Activated CD8-positive, alpha-beta memory T cell treated with anti-CD3 and anti-CD28 coated beads for 36 hours (primary cell): ENCODE measurements around the gene L2HGDH. TPM values are rescaled to one million over a fixed set of nuclear protein-coding genes. Genes with fewer than 3 reads are reported as not detected.

Experiments used
- CTCF ChIA-PET: fragments of 350-600 bp; sonication (Branson Sonifier 250); formaldehyde crosslinking; loops from one replicate; lab custom pipeline; 2021; ENCODE audit warnings: antibody characterized with exemption; lab: Charles Lee
- POLR2A ChIA-PET: fragments of 350-600 bp; sonication (Branson Sonifier 250); formaldehyde crosslinking; loops from one replicate; lab custom pipeline; 2021; ENCODE audit warnings: antibody characterized with exemption; lab: Charles Lee
- total RNA-seq, 2 experiments: library from RNA; stranded (reverse); gene quantifications; one replicate each; pipeline ENCODE4 v1.2.3, GENCODE V29; 2021

Gene L2HGDH
- total RNA-seq, 2 experiments from 2014 or later = 20.9 to 21.0 TPM

DNA sequence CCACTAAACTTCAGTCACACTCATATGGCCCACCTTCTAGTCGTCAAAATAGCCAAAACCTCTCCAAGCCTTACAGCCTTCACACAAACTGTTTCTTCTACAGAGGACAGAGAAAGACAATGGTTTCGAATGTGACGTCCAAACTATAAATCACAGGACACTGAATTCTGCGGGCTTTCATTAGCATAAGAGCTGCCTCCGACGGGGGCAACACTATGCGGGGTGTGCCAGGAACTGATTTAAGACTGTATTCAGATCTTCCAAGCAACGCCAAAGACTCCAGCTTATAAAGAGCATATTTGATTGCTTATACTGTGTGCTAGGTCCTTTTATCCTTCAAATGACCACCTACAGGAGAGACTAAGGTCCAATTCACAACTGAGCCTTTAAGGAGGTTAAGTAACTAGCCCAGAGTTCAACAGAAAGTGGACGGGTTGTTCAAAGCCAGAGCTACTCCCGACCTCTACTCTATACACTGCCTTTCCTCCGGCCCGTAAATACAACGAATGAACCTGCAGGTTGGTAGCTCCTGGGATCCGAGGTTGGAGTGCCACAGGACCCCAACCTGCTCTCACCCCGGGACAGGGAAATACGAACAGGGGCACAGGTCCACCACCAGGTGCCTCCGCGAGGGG, 575 bp downstream of the L2HGDH start:
- POLR2A ChIA-PET = interaction anchor here (0.6 to 1.7 kb wide), 4 partner anchors 9 to 629 kb away, joined by 4 to 12 read pairs (median 8); partner anchors contain the start of gene SOS2
- CTCF ChIA-PET = interaction anchor here (0.6 to 2.8 kb wide), 4 partner anchors 10 to 543 kb away, joined by 3 to 12 read pairs (median 4); partner anchors contain the start of gene KLHDC2

DNA sequence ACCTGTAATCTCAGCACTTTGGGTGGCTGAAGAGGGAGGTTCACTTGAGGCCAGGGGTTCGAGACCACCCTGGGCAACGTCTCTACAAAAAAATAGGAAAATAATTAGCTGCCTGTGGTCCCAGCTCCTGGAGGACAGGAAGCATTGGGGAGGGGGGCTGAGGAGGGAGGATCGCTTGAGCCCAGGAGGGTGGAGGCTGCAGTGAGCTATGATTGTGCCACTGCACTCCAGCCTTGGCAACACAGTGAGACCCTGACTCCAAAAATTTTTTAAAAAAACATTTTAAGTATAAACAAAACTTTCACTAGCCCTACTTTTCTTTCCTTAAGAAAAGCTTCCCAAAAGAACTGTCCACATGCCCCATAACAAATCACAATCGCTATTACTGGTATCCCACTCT, 1.6 kb downstream of the L2HGDH start:
- CTCF ChIA-PET = interaction anchor here (1.2 to 2.8 kb wide), 2 partner anchors 11 to 542 kb away, joined by 3 to 12 read pairs; partner anchors contain the start of gene KLHDC2

DNA sequence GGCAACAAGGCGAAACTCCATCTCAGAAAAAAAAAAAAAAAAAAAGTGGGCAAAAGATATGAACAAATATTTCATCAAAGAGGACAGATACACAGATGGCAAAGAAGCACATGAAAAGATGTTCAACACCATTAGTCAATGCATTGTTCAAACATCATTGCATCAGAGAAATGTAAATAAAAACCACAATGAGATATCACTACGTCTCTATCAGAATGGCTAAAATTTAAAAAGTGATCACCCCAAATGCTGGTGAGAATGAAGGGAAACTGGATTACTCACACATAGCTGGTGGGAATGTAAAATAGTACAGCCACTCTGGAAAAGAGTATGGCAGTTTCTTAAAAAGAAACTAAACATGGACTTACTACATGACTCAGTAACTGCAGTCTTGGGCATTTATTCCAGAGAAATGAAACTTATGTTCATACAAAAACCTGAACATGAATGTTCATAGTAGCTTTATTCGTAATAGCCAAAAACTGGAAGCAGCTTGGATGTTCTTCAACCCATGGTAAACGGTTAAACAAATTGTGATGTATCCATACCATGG, 3.6 kb downstream of the L2HGDH start:
- POLR2A ChIA-PET = no interaction called here
- CTCF ChIA-PET = interaction anchor here (0.7 kb wide), 2 partner anchors 179 to 232 kb away, joined by 3 read pairs; no protein-coding TSS in a partner anchor

More for the DNA sequence above, 1.6 kb downstream of the L2HGDH start:
- POLR2A ChIA-PET = interaction anchor here (0.7 to 1.7 kb wide), 3 partner anchors 10 to 215 kb away, joined by 4 to 12 read pairs (median 4); partner anchors contain the start of gene SOS2

DNA sequence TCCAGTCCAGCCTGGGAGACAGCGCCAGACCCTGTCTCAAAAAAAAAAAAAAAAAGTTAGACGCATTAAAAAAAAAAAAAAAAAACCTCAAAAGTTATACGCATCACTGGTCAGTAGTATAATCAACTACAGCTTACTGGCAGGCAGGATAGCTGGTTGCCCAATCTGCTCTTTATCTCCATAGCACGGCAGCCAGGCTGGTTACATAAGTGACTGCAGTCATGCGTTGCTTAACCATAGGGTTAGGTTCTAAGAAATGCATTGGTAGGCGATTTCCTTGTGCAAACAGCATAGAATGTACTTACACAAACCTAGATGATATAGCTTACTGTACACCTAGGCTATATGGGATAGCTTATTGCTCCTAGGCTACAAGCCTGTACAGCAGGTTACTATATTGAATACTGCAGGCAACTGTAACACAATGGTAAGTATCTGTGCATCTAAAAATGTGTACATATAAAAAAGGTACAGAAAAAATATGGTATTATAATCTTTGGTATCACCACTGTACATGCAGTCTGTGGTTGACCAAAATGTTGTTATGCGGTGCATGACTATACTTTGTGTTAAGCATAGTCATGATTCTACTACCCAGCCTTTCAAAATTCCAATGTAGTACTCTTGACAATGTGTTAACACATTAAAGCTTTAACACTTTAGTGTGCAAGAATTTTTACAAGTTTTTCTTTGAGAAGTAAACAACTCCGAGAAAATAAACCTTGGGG, 8.1 kb downstream of the L2HGDH start:
- CTCF ChIA-PET = interaction anchor here (0.6 to 0.7 kb wide), 2 partner anchors 129 to 408 kb away, joined by 4 to 5 read pairs; no protein-coding TSS in a partner anchor
- POLR2A ChIA-PET = no interaction called here

GRCh38 chr14:50301914-50302313, 10.1 kb downstream of the L2HGDH start:
- CTCF ChIA-PET = interaction anchor here (0.6 kb wide), 1 partner anchor 544 kb away, joined by 3 read pairs; no protein-coding TSS in a partner anchor
- POLR2A ChIA-PET = no interaction called here

DNA sequence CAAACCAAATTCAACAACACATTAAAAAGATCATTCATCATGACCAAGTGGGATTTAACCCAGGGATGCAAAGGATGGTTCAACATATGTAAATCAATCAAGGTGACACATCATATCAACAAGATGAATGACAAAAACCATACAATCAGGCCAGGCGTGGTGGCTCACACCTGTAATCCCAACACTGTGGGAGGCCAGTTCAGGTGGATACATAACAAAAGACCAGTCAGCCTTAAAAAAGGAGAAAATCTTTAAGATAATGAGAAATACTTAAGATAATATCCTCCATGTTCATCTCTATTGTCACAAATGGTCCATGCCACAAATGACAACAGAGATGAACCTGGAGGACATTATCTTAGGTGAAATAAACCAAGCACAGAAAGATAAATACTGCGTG, 12.4 kb downstream of the L2HGDH start:
- POLR2A ChIA-PET = no interaction called here
- CTCF ChIA-PET = no interaction called here

- POLR2A ChIA-PET = no interaction called here
These were observed 21.7 kb downstream of the L2HGDH start for GRCh38 chr14:50290306-50290705.

DNA sequence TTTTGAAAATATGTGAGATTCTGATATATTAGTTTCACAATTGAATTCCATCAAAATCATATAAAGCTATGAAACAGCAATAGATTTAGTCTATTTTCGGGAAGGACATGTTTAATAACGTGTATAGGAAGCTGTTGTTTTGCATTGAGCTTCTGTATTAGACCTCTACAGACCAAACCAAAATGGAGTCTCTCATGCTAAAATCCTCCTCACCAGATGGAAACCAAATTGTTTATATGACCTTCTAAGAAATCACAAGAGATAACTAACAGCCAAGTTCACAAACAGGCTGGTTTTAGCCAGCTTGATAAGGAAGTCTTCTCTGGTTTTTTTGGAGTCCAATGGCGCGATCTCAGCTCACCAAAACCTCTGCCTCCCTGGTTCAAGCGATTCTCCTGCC, 23.9 kb downstream of the L2HGDH start:
- POLR2A ChIA-PET = no interaction called here
- CTCF ChIA-PET = no interaction called here

More at GRCh38 chr14:50290306-50290705, 21.7 kb downstream of the L2HGDH start:
- CTCF ChIA-PET = no interaction called here

- ChIA-PET POLR2A (no interaction called here), CTCF (no interaction called here)
These were observed 26.2 kb downstream of the L2HGDH start for GRCh38 chr14:50285861-50286260.

GRCh38 chr14:50272498-50272897, 39.5 kb downstream of the L2HGDH start:
- POLR2A ChIA-PET = no interaction called here

DNA sequence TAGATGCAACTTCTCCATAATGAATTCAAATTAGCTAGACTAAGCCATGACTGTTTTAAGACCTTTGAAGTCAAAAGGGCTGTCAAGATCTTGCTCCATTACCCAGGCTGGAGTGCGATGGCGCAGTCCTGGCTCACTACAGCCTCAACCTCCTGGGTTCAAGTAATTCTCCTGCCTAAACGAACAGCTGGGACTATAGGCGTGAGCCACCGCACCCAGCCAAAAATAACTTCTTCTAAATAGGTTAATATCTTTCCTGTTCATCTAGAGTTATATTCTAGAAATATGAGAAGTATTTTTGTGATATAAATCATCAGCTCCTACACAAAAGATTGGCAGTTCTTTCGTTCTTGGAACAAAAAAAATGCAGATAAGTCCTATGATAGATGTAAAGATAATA, 41.1 kb downstream of the L2HGDH start:
- CTCF ChIA-PET = no interaction called here
- POLR2A ChIA-PET = no interaction called here

More at GRCh38 chr14:50272498-50272897, 39.5 kb downstream of the L2HGDH start:
- CTCF ChIA-PET = no interaction called here

DNA sequence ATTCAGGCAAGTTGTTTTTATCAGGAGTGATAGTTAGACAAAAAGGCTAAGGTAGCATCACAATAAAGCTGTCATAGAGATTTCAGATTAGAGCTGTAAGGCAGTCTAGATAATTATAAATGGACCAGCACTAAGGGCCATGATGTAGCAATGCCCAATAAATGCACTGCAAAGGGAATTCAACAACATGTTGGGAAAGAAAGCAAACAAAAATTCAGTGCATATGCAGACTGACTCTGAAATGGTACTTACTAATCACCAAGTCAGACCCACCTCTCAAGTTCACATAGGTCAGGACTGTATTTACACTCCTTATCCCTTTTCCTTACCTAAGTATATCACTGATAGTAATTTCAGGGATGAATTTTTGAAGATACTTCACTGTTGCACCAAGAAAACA, 47.0 kb downstream of the L2HGDH start:
- POLR2A ChIA-PET = no interaction called here
- CTCF ChIA-PET = no interaction called here

DNA sequence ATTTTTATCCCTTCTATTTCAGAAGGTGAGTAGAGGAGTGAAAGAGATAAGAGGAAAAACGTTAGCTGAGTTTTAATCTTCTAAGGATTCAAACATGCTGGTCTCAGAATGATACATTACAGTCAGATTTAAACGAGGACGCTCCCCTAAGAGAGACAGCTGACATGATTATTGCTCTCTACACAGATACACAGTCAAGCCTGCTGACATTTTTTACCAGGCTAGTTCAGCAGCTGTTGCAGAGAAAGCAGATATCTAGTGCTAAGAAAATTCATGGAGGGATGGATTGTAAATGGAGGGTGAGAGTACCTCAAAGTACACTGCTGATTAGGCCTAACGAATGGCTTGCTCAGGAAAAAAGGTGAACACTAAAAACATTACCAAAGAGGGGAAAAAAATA, 48.7 kb downstream of the L2HGDH start:
- ChIA-PET CTCF (no interaction called here), POLR2A (no interaction called here)

GRCh38 chr14:50262865-50263264, 49.2 kb downstream of the L2HGDH start:
- CTCF ChIA-PET = no interaction called here
- POLR2A ChIA-PET = no interaction called here

GRCh38 chr14:50260511-50260910, 51.5 kb downstream of the L2HGDH start:
- ChIA-PET POLR2A (no interaction called here), CTCF (interaction anchor here (0.9 to 1.6 kb wide), 2 partner anchors 14 to 262 kb away, joined by 3 read pairs; no protein-coding TSS in a partner anchor)

- POLR2A ChIA-PET = no interaction called here
- CTCF ChIA-PET = interaction anchor here (0.9 kb wide), 1 partner anchor 14 kb away, joined by 3 read pairs; no protein-coding TSS in a partner anchor
These were observed 52.0 kb downstream of the L2HGDH start for GRCh38 chr14:50260072-50260471.

DNA sequence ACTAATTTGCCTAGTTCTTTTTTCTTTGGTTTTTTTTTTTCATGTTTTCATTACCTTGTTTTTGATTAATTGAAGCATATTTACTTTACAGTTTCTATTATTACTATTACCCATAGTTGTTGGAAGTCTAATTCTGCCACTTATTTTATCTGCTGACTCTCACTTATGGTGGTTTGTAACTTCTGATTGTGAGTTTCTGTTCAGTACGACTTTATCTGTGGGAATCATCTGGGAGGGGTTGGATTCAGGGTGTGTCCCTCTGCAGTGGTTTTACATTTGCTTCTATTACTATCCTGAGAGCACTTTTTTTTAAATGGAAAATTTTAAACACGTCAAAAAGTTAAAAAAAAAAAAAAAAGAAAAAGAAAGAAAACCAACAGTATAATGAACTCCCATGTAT, 54.3 kb downstream of the L2HGDH start:
- CTCF ChIA-PET = no interaction called here

GRCh38 chr14:50254248-50254647, 57.8 kb downstream of the L2HGDH start:
- CTCF ChIA-PET = no interaction called here
- POLR2A ChIA-PET = no interaction called here

More for the DNA sequence above, 54.3 kb downstream of the L2HGDH start:
- POLR2A ChIA-PET = no interaction called here

DNA sequence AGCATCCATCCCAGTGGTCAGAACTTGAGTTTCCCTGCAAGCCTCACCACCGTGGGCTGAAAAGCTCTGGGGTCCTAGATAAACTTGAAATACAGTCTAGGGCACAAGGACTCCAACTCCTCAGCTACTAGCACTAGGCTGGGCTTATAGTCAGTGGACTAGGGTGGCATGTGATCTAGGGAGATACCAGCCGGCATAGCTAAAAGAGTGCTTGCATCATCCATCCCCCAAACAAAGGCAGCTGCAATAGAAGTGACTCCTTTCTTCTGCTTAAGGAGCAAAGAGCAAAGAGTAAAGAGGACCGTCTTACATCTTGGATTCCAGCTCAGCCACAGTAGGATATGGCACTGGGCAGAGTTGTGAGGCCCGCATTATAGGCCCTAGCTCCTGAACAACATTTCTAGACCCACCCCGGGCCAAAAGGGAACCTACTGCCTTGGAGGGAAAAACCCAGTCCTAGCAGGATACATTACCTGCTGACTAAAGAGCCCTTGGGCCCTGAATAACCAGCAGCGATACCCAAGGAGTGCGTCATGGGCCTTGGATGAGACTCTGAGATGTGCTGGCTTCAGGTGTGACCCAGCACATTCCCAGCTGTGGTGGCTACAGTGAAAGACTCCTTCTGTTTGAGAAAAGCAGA, 62.8 kb downstream of the L2HGDH start:
- ChIA-PET CTCF (no interaction called here), POLR2A (no interaction called here)
